ENCODE measurements around the gene HHAT. TPM values are rescaled to one million over a fixed set of nuclear protein-coding genes. Genes with fewer than 3 reads are reported as not detected.

Gene HHAT
- total and polyA plus RNA-seq, 2 of the 4 experiments (the other 2 are of a cell fraction), result 1.7 to 2.5 TPM

DNA sequence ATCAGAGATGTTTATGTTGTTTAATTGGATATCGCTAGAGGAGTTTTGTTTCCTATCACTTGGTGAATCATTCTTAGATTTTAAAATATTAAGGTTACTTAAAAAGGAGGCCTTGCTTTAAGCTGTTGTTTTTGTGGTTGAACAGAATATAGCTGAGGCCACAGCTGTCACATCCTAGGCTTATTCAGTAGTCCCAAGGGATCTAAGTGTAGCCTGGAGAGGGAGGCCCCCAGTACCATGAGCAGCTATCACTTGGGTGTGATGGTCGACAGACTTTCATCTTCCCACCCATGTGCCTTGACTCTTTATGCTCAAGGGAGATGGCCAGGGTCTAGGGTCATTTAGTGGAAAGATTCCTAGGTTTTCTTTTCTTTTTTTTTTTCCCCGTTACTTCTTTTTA is 278.7 kb downstream of the HHAT start:
- no peak for ATAC-seq (ENCODE audit: low read depth)
- H2AK9ac ChIP-seq (replicated peaks; ENCODE audit: low read depth, low read length, poor library complexity), result no peak overlapping the region
- no CpG with 5 or more reads among the region's 3 CpGs for WGBS, 2 experiments (ENCODE audit: extremely low coverage in 2 of 2, insufficient read length in 1 of 2)
- H3K9me3 ChIP-seq (ENCODE audit: control insufficient read depth, insufficient read depth, low read length), result no peaks in the 10 kb centered on the region; the same call in 1 of the 2 replicates
- H3K4ac ChIP-seq (ENCODE audit: low read depth, low read length), result no peak overlapping the region
- dilution Hi-C loops (cut with HindIII; ENCODE audit: low sequenced_read_pairs, unreplicated experiment), result no loop called here
- no peak overlapping the region for H3K4me2 ChIP-seq (ENCODE audit: low read depth, low read length)
- no peak overlapping the region for H2AK5ac ChIP-seq (ENCODE audit: low read depth, low read length)
- H3K36me3 ChIP-seq (ENCODE audit: control insufficient read depth, insufficient read depth, low read length), result no peaks in the 10 kb centered on the region
- no peaks in the 10 kb centered on the region for H3K79me1 ChIP-seq (ENCODE audit: low read depth in 1 of 2, low read length in 2 of 2)
- TF ChIP-seq CEBPB (IDR thresholded peaks at IDR 0.05; ENCODE audit: low read depth, low read length) (no peak), SMC3 (IDR thresholded peaks at IDR 0.05; ENCODE audit: low read depth, low read length) (no peak), MXI1 (IDR thresholded peaks at IDR 0.05; ENCODE audit: borderline replicate concordance, low read depth, low read length) (no peak), BHLHE40 (IDR thresholded peaks at IDR 0.05; ENCODE audit: low read depth, low read length) (no peak), FOS (IDR thresholded peaks at IDR 0.05; ENCODE audit: low read depth, low read length) (no peak), RAD21 (IDR thresholded peaks at IDR 0.05; ENCODE audit: low read length) (no peak), MAZ (IDR thresholded peaks at IDR 0.05; ENCODE audit: borderline replicate concordance, low read depth, low read length) (no peak), POLR2A (IDR thresholded peaks at IDR 0.05; ENCODE audit: low read depth, low read length) (no peak), NFE2L2 (IDR thresholded peaks at IDR 0.05; ENCODE audit: low read depth, low read length) (no peak), MAFK (IDR thresholded peaks at IDR 0.05; ENCODE audit: low read depth, low read length) (no peak), RFX5 (IDR thresholded peaks at IDR 0.05; ENCODE audit: low read depth, low read length) (no peak), RCOR1 (IDR thresholded peaks at IDR 0.05; ENCODE audit: insufficient replicate concordance, low read length) (no peak), CHD1 (IDR thresholded peaks at IDR 0.05; ENCODE audit: low read depth, low read length) (no peak)
- TF ChIP-seq, protein P1, sequence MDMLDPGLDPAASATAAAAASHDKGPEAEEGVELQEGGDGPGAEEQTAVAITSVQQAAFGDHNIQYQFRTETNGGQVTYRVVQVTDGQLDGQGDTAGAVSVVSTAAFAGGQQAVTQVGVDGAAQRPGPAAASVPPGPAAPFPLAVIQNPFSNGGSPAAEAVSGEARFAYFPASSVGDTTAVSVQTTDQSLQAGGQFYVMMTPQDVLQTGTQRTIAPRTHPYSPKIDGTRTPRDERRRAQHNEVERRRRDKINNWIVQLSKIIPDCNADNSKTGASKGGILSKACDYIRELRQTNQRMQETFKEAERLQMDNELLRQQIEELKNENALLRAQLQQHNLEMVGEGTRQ (IDR thresholded peaks at IDR 0.05; ENCODE audit: low read depth, low read length), result no peak
- TF ChIP-seq, protein P2, sequence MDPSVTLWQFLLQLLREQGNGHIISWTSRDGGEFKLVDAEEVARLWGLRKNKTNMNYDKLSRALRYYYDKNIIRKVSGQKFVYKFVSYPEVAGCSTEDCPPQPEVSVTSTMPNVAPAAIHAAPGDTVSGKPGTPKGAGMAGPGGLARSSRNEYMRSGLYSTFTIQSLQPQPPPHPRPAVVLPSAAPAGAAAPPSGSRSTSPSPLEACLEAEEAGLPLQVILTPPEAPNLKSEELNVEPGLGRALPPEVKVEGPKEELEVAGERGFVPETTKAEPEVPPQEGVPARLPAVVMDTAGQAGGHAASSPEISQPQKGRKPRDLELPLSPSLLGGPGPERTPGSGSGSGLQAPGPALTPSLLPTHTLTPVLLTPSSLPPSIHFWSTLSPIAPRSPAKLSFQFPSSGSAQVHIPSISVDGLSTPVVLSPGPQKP (IDR thresholded peaks at IDR 0.05; ENCODE audit: borderline replicate concordance, low read depth, low read length), result no peak
- TF ChIP-seq, protein P3, sequence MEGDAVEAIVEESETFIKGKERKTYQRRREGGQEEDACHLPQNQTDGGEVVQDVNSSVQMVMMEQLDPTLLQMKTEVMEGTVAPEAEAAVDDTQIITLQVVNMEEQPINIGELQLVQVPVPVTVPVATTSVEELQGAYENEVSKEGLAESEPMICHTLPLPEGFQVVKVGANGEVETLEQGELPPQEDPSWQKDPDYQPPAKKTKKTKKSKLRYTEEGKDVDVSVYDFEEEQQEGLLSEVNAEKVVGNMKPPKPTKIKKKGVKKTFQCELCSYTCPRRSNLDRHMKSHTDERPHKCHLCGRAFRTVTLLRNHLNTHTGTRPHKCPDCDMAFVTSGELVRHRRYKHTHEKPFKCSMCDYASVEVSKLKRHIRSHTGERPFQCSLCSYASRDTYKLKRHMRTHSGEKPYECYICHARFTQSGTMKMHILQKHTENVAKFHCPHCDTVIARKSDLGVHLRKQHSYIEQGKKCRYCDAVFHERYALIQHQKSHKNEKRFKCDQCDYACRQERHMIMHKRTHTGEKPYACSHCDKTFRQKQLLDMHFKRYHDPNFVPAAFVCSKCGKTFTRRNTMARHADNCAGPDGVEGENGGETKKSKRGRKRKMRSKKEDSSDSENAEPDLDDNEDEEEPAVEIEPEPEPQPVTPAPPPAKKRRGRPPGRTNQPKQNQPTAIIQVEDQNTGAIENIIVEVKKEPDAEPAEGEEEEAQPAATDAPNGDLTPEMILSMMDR (conservative IDR thresholded peaks at IDR 0.05; ENCODE audit: low read depth, low read length), result no peak
- no peak overlapping the region for H2BK15ac ChIP-seq (ENCODE audit: low read depth, low read length)
- no TSS peak for BruUV-seq (replicated peaks)
- no peak overlapping the region for H2BK120ac ChIP-seq (ENCODE audit: low read depth, low read length)
- in situ Hi-C loops (cut with MboI; ENCODE audit: low sequenced_read_pairs), result no loop called here
- no peak overlapping the region for H3K14ac ChIP-seq (replicated peaks; ENCODE audit: low read depth, low read length)
- H3K18ac ChIP-seq (ENCODE audit: low read depth, low read length), result no peak overlapping the region
- no peak for DNase-seq
- no peaks in the 10 kb centered on the region for H3K4me1 ChIP-seq (ENCODE audit: control insufficient read depth, insufficient read depth, low read length)
- intact Hi-C loops (cut with micrococcal nuclease), result no loop called here
- ChIA-PET POLR2A (ENCODE audit: unreplicated experiment) (no interaction called here), CTCF (interaction anchor here (0.7 kb wide), 1 partner anchor 987 kb away, joined by 3 read pairs; no protein-coding TSS in a partner anchor)
- H3K23ac ChIP-seq (ENCODE audit: low read depth, low read length), result no peak overlapping the region
- H4K91ac ChIP-seq (ENCODE audit: insufficient read depth, low read depth, low read length), result no peak overlapping the region
- no peak overlapping the region for H3K9ac ChIP-seq (ENCODE audit: low read depth, low read length)
- no peak overlapping the region for H3K27ac ChIP-seq (ENCODE audit: insufficient read depth, low read length)
- no peak overlapping the region for H4K8ac ChIP-seq (ENCODE audit: low read depth in 2 of 2, low read length in 2 of 2)
- H2BK20ac ChIP-seq (ENCODE audit: low read depth, low read length), result no peak overlapping the region
- H2BK5ac ChIP-seq (ENCODE audit: low read depth, low read length, poor library complexity, severe bottlenecking), result no peak overlapping the region
- no peak overlapping the region for H4K5ac ChIP-seq (ENCODE audit: low read depth, low read length)
- no peak overlapping the region for H3K4me3 ChIP-seq (ENCODE audit: insufficient read depth, low read depth, low read length)
- no peaks in the 10 kb centered on the region for H4K20me1 ChIP-seq (ENCODE audit: insufficient read depth, low read length)
- H2AFZ ChIP-seq (replicated peaks; ENCODE audit: low read length, poor library complexity), result no peak overlapping the region
- H3K9me1 ChIP-seq (ENCODE audit: insufficient read depth, low read length), result no peaks in the 10 kb centered on the region
- no peaks in the 10 kb centered on the region for H3K27me3 ChIP-seq (ENCODE audit: control insufficient read depth, insufficient read depth, low read length)
- H3K56ac ChIP-seq (ENCODE audit: extremely low read depth, insufficient read depth, low read length), result no peak overlapping the region
